GM06990 (cell line): Measurements from ENCODE around the gene CIITA.

Experiments used
- DNase-seq: peaks from one replicate; pipeline ENCODE4 v3.0.0-alpha.2; 2011; ENCODE audit not compliant: insufficient read length; ENCODE audit errors: extremely low read depth
- H3K27me3 ChIP-seq: replicated peaks from 2 replicates; pipeline ENCODE4 v1.6.0; 2011; ENCODE audit warnings: low read length; ENCODE audit not compliant: control insufficient read depth, insufficient read depth
- H3K36me3 ChIP-seq: 2 replicates; pipeline ENCODE4 v1.5.1; 2011; ENCODE audit warnings: low read length; ENCODE audit not compliant: control insufficient read depth, insufficient read depth
- H3K4me3 ChIP-seq: replicated peaks from 2 replicates; pipeline ENCODE4 v1.5.1; 2011; ENCODE audit warnings: low read depth, mild to moderate bottlenecking, control low read depth, low read length
- CTCF ChIP-seq: IDR thresholded peaks from 2 replicates; pipeline ENCODE4 v1.5.1; 2011; ENCODE audit warnings: low read length, control low read depth, mild to moderate bottlenecking, inconsistent platforms; ENCODE audit not compliant: insufficient read depth, poor library complexity, severe bottlenecking

Gene CIITA

GRCh38 chr16:10919003-10919351 is 42.0 kb downstream of the CIITA start:
- no peak for TF ChIP-seq CTCF
- no peak overlapping the region for H3K4me3 ChIP-seq
- no peak for DNase-seq
- peaks cover 41% of the 10 kb centered on the region for H3K36me3 ChIP-seq
- no peaks in the 10 kb centered on the region for H3K27me3 ChIP-seq

- no peak for TF ChIP-seq CTCF
- Histone ChIP-seq H3K27me3 (no peaks in the 10 kb centered on the region), H3K36me3 (peaks cover 45% of the 10 kb centered on the region), H3K4me3 (no peak overlapping the region)
- no peak for DNase-seq
Measured at GRCh38 chr16:10920726-10921427, 43.9 kb downstream of the CIITA start.

GRCh38 chr16:10921536-10922327 is 44.7 kb downstream of the CIITA start:
- Histone ChIP-seq H3K27me3 (no peaks in the 10 kb centered on the region), H3K36me3 (peaks cover 42% of the 10 kb centered on the region), H3K4me3 (no peak overlapping the region)
- DNase-seq = no peak
- no peak for TF ChIP-seq CTCF

GRCh38 chr16:10922328-10923145 is 45.5 kb downstream of the CIITA start:
- Histone ChIP-seq H3K36me3 (peaks cover 42% of the 10 kb centered on the region), H3K27me3 (no peaks in the 10 kb centered on the region), H3K4me3 (no peak overlapping the region)
- DNase-seq = no peak
- no peak for TF ChIP-seq CTCF

GRCh38 chr16:10923146-10923649 is 46.2 kb downstream of the CIITA start:
- H3K36me3 ChIP-seq = peaks cover 40% of the 10 kb centered on the region
- DNase-seq = no peak
- TF ChIP-seq CTCF = no peak
- H3K4me3 ChIP-seq = no peak overlapping the region
- H3K27me3 ChIP-seq = no peaks in the 10 kb centered on the region
